ENCODE results near the gene CDHR3. TPM values are rescaled to one million over a fixed set of nuclear protein-coding genes. Genes with fewer than 3 reads are reported as not detected.

CDHR3 gene
- total RNA-seq, 1 donor from 2014 or later = 8.2 TPM

GRCh38 chr7:106069471-106070200 is 106.6 kb downstream of the CDHR3 start:
- ATAC-seq (no peak), DNase-seq (ENCODE audit: low spot score) (no peak)
- intact Hi-C loops (cut with DNase I) = loop anchor here (10.0 kb wide), 1 partner anchor 45 kb away; the partner anchor contains the start of gene SYPL1

GRCh38 chr7:106070201-106070551 is 107.1 kb downstream of the CDHR3 start:
- no peak for ATAC-seq
- no peak for DNase-seq (ENCODE audit: low spot score)
- intact Hi-C loops (cut with DNase I) = no loop called here

- ATAC-seq = no peak
- intact Hi-C loops (cut with DNase I) = no loop called here
- DNase-seq (ENCODE audit: low spot score) = no peak
Measured at GRCh38 chr7:106070567-106071254, 107.6 kb downstream of the CDHR3 start.

- intact Hi-C loops (cut with DNase I) = no loop called here
- ATAC-seq (peak; percentile 41), DNase-seq (ENCODE audit: low spot score) (no peak)
Measured at GRCh38 chr7:106071356-106071998, 108.4 kb downstream of the CDHR3 start.

- intact Hi-C loops (cut with DNase I) = no loop called here
- no peak for ATAC-seq
Measured at GRCh38 chr7:106071999-106072714, 109.1 kb downstream of the CDHR3 start.

GRCh38 chr7:106072715-106073091 is 109.6 kb downstream of the CDHR3 start:
- intact Hi-C loops (cut with DNase I) = no loop called here
- no peak for ATAC-seq
- no peak for DNase-seq (ENCODE audit: low spot score)

More at GRCh38 chr7:106071999-106072714, 109.1 kb downstream of the CDHR3 start:
- DNase-seq (ENCODE audit: low spot score) = no peak

GRCh38 chr7:106073701-106074100 is 110.6 kb downstream of the CDHR3 start:
- DNase-seq (ENCODE audit: low spot score) = no peak
- intact Hi-C loops (cut with DNase I) = no loop called here
- no peak for ATAC-seq

- no peak for DNase-seq (ENCODE audit: low spot score)
- no peak for ATAC-seq
- intact Hi-C loops (cut with DNase I) = no loop called here
Measured at GRCh38 chr7:106074257-106074656, 111.2 kb downstream of the CDHR3 start.

GRCh38 chr7:106075937-106076336 is 112.9 kb downstream of the CDHR3 start:
- DNase-seq (ENCODE audit: low spot score) (no peak), ATAC-seq (no peak)
- intact Hi-C loops (cut with DNase I) = no loop called here

GRCh38 chr7:106076537-106076936 is 113.5 kb downstream of the CDHR3 start:
- no peak for ATAC-seq
- intact Hi-C loops (cut with DNase I) = no loop called here
- no peak for DNase-seq (ENCODE audit: low spot score)

GRCh38 chr7:106080300-106080987 is 117.4 kb downstream of the CDHR3 start:
- DNase-seq (ENCODE audit: low spot score) (no peak), ATAC-seq (no peak)
- intact Hi-C loops (cut with DNase I) = no loop called here

- no peak for ATAC-seq
- intact Hi-C loops (cut with DNase I) = no loop called here
- no peak for DNase-seq (ENCODE audit: low spot score)
Measured at GRCh38 chr7:106082087-106082854, 119.2 kb downstream of the CDHR3 start.

Other genes starting within 250 kb of the CDHR3 start
- gene ATXN7L1, start 86.7 kb upstream of the CDHR3 start, total RNA-seq = 22.3 TPM
- gene SYPL1, start 149.0 kb downstream of the CDHR3 start, total RNA-seq = 83.5 TPM